Thoracic aorta (tissue), 2 donors: ENCODE measurements around the gene FLVCR1. TPM values are rescaled to one million over a fixed set of nuclear protein-coding genes. Genes with fewer than 3 reads are reported as not detected.

Source experiments
- ATAC-seq: fragments of 150-250 bp; one replicate; pipeline ENCODE4 v1.8.0; 2017; ENCODE audit warnings: low read depth; ENCODE audit not compliant: insufficient number of reproducible peaks, low FRiP score
- DNase-seq: peaks from one replicate; pipeline ENCODE4 v3.0.0-alpha.2; 2020; ENCODE audit warnings: low spot score
- H3K27ac ChIP-seq, 2 donors: fragments of 200-600 bp; sonication (generic); 1 replicate in 1 of 2; 2 replicates in 1 of 2; pipeline ENCODE4 v1.5.1; 2016; ENCODE audit warnings: mild to moderate bottlenecking in 2 of 2, moderate library complexity in 2 of 2
- H3K27me3 ChIP-seq: fragments of 200-600 bp; sonication (generic); replicated peaks from 2 replicates; pipeline ENCODE4 v1.6.0; 2016; ENCODE audit warnings: mild to moderate bottlenecking; ENCODE audit not compliant: insufficient read depth
- H3K36me3 ChIP-seq: fragments of 200-600 bp; sonication (generic); one replicate; pipeline ENCODE4 v1.5.1; 2016
- H3K4me1 ChIP-seq, 2 donors: fragments of 200-600 bp; sonication (generic); 1 replicate in 1 of 2; 2 replicates in 1 of 2; pipeline versions ENCODE4 v1.5.1 to v1.6.0; 2016; ENCODE audit warnings: low read depth in 2 of 2, mild to moderate bottlenecking in 1 of 2; ENCODE audit not compliant: control insufficient read depth in 1 of 2
- H3K4me3 ChIP-seq: fragments of 200-600 bp; sonication (generic); 2 replicates; pipeline ENCODE4 v1.5.1; 2016; ENCODE audit warnings: mild to moderate bottlenecking
- H3K9me3 ChIP-seq: fragments of 200-600 bp; sonication (generic); 2 replicates; pipeline ENCODE4 v1.5.1; 2016
- total RNA-seq, 2 donors: library from RNA; depleted of rRNA; stranded (reverse); fragments of >200 nt; gene quantifications; one replicate each; pipeline versions ENCODE4 v1.1.0 to v1.2.3, GENCODE V29; 2016
- TF ChIP-seq, protein P1 (sequence below): fragments of 200-600 bp; sonication (generic); IDR thresholded peaks from one replicate; pipeline ENCODE4 v1.5.1; 2019; ENCODE audit warnings: antibody characterized with exemption

FLVCR1 gene
- total RNA-seq = 10 to 100 TPM in 1 of 2 donors, 1 to 10 TPM in 1; 7.6 to 12.0 TPM

- Histone ChIP-seq H3K27me3 (no peaks in the 10 kb centered on the region), H3K4me1 (peaks cover 26 to 33% of the 10 kb centered on the region in 2 donors), H3K9me3 (no peaks in the 10 kb centered on the region), H3K27ac (peak within 1 kb of the TSS; percentile 76 to 86), H3K36me3 (no peaks in the 10 kb centered on the region), H3K4me3 (peak within 1 kb of the TSS; percentile 76)
- ATAC-seq = peak; percentile 95
- peak; percentile 93 for DNase-seq
- TF ChIP-seq, protein P1, sequence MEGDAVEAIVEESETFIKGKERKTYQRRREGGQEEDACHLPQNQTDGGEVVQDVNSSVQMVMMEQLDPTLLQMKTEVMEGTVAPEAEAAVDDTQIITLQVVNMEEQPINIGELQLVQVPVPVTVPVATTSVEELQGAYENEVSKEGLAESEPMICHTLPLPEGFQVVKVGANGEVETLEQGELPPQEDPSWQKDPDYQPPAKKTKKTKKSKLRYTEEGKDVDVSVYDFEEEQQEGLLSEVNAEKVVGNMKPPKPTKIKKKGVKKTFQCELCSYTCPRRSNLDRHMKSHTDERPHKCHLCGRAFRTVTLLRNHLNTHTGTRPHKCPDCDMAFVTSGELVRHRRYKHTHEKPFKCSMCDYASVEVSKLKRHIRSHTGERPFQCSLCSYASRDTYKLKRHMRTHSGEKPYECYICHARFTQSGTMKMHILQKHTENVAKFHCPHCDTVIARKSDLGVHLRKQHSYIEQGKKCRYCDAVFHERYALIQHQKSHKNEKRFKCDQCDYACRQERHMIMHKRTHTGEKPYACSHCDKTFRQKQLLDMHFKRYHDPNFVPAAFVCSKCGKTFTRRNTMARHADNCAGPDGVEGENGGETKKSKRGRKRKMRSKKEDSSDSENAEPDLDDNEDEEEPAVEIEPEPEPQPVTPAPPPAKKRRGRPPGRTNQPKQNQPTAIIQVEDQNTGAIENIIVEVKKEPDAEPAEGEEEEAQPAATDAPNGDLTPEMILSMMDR = no peak
These were observed at the start of gene FLVCR1 for GRCh38 chr1:212857992-212858460. FLVCR1 (plus strand) TSS chr1:212858275; CDS start chr1:212858453, 178 bp downstream.

GRCh38 chr1:212814537-212815334, 43.3 kb upstream of the FLVCR1 start:
- Histone ChIP-seq H3K9me3 (no peaks in the 10 kb centered on the region), H3K36me3 (no peaks in the 10 kb centered on the region), H3K27me3 (no peaks in the 10 kb centered on the region), H3K4me3 (no peak overlapping the region), H3K4me1 (no peaks in the 10 kb centered on the region), H3K27ac (no peak overlapping the region)
- no peak for DNase-seq
- TF ChIP-seq, protein P1 = peak; percentile 13
- no peak for ATAC-seq

DNA sequence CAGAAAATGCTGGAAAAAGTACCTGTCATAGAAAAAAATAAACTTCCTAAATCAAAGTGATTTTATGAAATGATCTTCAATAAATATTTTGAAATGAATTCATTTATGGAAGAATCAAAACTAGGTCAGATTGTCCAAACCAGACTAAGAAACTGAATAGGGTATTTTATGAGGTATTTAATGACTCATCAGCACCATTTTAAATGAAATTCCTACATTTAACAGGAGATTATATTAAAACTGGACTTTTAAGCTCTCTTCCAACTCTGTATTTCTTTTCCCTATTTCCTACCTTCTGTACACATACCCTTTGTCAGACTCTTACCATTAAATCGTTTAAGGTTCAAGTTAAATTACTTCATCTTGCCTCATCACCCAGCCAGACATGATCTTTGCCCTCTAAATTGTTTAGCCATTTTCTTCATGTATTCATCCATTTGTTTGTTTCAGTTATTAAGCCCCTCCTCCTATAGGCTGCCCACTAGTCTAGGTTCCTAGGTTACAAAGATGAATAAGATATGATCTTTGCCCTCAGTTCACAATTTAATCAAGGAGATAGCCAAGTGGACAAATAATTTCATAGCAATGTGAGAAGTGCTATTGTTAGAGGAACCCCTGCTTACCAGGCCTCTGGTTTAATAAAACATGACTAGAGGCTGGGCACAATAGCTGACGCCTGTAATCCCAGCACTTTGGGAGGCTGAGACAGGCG, 41.4 kb upstream of the FLVCR1 start:
- no peak overlapping the region for H3K4me3 ChIP-seq
- H3K27ac ChIP-seq = no peak overlapping the region
- TF ChIP-seq, protein P1 = no peak
- H3K36me3 ChIP-seq = no peaks in the 10 kb centered on the region
- DNase-seq = no peak
- no peaks in the 10 kb centered on the region for H3K27me3 ChIP-seq
- no peaks in the 10 kb centered on the region for H3K9me3 ChIP-seq
- H3K4me1 ChIP-seq = no peaks in the 10 kb centered on the region
- no peak for ATAC-seq

GRCh38 chr1:212819726-212820125, 38.3 kb upstream of the FLVCR1 start:
- Histone ChIP-seq H3K36me3 (no peaks in the 10 kb centered on the region), H3K4me1 (no peaks in the 10 kb centered on the region), H3K27ac (no peak overlapping the region), H3K27me3 (no peaks in the 10 kb centered on the region), H3K9me3 (no peaks in the 10 kb centered on the region), H3K4me3 (no peak overlapping the region)
- DNase-seq (no peak), ATAC-seq (no peak)
- TF ChIP-seq, protein P1 = no peak

- Histone ChIP-seq H3K27me3 (no peaks in the 10 kb centered on the region), H3K4me3 (no peak overlapping the region), H3K36me3 (no peaks in the 10 kb centered on the region), H3K27ac (no peak overlapping the region), H3K9me3 (peaks cover 11% of the 10 kb centered on the region), H3K4me1 (no peaks in the 10 kb centered on the region)
- TF ChIP-seq, protein P1 = no peak
- DNase-seq (no peak), ATAC-seq (no peak)
These were observed 37.1 kb upstream of the FLVCR1 start for GRCh38 chr1:212820969-212821368.
